ENCODE data around the gene TTYH3. TPM values are rescaled to one million over a fixed set of nuclear protein-coding genes. Genes with fewer than 3 reads are reported as not detected.
A peak's percentile ranks its signal among the peaks of the same experiment; 100 is the strongest.

TTYH3 gene
- total and polyA plus RNA-seq, 2 experiments from 2014 or later, result 46.3 to 108 TPM

- Histone ChIP-seq H3K27ac (peak overlapping the region; percentile 90), H3K27me3 (no peaks in the 10 kb centered on the region), H3K9me3 (ENCODE audit: low read depth) (no peaks in the 10 kb centered on the region), H3K4me1 (ENCODE audit: insufficient read depth) (peaks cover 62% of the 10 kb centered on the region), H3K9me2 (replicated peaks; ENCODE audit: insufficient read depth) (no peaks in the 10 kb centered on the region), H3K4me3 (no peak overlapping the region), H3K79me2 (peaks cover 97% of the 10 kb centered on the region), H2AFZ (no peak overlapping the region), H3K36me3 (replicated peaks; ENCODE audit: insufficient read depth, low read depth) (no peaks in the 10 kb centered on the region), H4K20me1 (ENCODE audit: insufficient read depth, poor library complexity, severe bottlenecking) (peaks cover 91% of the 10 kb centered on the region), H3K4me2 (peak overlapping the region; percentile 60)
- no peak for DNase-seq (ENCODE audit: low spot score)
- TF ChIP-seq EZH2 (IDR thresholded peaks at IDR 0.05; ENCODE audit: borderline replicate concordance), result no peak
- TF ChIP-seq, protein P1, sequence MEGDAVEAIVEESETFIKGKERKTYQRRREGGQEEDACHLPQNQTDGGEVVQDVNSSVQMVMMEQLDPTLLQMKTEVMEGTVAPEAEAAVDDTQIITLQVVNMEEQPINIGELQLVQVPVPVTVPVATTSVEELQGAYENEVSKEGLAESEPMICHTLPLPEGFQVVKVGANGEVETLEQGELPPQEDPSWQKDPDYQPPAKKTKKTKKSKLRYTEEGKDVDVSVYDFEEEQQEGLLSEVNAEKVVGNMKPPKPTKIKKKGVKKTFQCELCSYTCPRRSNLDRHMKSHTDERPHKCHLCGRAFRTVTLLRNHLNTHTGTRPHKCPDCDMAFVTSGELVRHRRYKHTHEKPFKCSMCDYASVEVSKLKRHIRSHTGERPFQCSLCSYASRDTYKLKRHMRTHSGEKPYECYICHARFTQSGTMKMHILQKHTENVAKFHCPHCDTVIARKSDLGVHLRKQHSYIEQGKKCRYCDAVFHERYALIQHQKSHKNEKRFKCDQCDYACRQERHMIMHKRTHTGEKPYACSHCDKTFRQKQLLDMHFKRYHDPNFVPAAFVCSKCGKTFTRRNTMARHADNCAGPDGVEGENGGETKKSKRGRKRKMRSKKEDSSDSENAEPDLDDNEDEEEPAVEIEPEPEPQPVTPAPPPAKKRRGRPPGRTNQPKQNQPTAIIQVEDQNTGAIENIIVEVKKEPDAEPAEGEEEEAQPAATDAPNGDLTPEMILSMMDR (IDR thresholded peaks at IDR 0.05; ENCODE audit: poor library complexity), result no peak
- TF ChIP-seq EZH2phosphoT487 (IDR thresholded peaks at IDR 0.05; ENCODE audit: low read depth, severe bottlenecking, unreplicated experiment), result no peak
- 85% methylated on average over 8 of the region's 9 CpGs for WGBS (ENCODE audit: low lambda C conversion rate, missing lambda C conversion rate)
Observed at GRCh38 chr7:2640846-2641316, 9.1 kb downstream of the TTYH3 start.

DNA sequence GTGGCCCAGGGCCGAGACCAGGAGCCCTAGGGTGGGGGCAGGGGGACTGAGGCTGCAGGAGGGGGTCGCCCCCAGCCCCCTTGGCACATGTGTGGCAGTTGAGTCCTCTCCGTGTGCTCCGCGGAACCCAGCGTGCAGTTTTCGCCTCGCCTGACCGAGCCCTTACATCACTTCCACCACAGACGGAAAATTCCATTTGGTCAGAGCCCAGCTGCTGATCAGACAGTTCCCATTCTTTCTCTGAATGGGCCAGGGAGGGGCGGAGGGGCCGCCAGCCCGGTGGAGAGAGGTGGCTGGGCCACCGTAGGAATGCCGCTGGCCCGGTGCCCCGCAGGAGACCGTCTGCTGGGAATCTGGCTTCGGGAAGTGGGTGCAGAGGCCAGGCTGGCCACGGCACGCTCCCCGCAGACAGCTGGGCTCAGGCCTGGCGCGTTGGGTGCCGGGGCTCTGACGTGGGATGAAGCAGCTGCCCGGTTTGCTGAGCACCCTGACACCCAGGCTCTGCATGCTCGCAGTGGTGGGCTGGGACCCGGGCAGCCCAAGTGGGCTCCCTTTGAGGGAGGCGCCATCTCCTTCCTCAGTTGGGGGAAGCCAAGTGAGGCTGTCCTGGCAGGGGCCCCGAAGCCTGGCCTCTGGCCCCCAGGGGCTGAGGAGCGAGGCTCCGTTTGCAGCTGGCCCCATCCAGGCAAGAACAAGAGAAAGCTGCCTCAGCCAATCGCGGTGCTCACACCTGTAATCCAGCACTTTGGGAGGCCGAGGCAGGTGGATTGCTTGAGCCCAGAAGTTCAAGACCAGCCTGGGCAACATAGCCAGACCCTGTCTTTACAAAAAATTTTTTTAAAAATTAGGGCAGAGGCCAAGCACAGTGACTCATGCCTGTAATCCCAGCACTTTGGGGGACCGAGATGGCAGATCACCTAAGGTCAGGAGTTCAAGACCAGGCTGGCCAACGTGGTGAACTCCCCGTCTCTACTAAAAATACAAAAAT is 9.9 kb downstream of the TTYH3 start:
- Histone ChIP-seq H3K79me2 (peaks cover 95% of the 10 kb centered on the region), H3K4me1 (ENCODE audit: insufficient read depth) (peaks cover 53% of the 10 kb centered on the region), H3K36me3 (replicated peaks; ENCODE audit: insufficient read depth, low read depth) (no peaks in the 10 kb centered on the region)

DNA sequence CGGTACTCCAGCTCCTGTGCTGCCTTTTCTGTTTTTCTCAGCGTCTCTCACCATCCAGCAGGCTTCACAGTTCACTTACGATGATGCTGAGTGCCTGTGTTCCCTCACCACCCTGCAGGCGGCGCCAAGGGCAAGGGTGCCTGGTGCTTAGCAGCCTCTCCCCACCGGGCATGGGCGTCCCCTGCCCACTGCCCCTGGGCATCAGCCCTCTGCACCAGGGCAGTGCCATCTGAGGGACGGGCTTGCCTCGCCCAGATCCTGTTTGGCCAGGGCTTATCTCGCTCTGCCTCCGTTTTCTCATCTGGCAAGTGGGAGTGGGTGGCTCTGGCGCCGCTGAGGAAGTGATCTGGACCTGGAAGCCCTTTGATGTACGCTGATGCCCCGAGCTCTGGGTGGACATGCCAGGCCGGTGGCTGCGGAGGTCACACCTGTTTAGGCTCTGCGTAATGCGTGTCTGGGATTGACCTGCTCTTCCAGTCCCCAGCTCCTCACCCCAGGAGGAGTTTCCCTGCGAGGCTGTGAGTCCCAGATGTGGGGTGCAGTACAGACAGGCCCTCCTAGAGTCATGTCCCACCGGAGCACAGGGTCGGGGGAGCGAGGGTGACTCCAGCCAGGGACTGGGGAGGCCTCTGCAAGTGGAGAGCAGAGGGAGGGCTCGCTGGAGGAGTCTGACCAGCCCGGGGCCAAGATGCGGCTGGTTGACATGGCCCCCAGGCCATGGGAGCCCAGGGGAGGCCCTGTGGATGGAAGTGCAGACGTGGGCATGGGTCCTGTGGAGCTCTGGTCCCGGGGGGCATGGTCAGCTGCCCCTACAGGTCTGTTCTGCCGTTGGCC is 11.8 kb downstream of the TTYH3 start:
- no peaks in the 10 kb centered on the region for H3K9me2 ChIP-seq (replicated peaks; ENCODE audit: insufficient read depth)
- no peak overlapping the region for H3K4me2 ChIP-seq
- H2AFZ ChIP-seq, result no peak overlapping the region
- no peak for DNase-seq (ENCODE audit: low spot score)
- H3K79me2 ChIP-seq, result peaks cover 77% of the 10 kb centered on the region
- H3K27me3 ChIP-seq, result no peaks in the 10 kb centered on the region
- H3K4me3 ChIP-seq, result no peak overlapping the region
- H3K9me3 ChIP-seq (ENCODE audit: low read depth), result no peaks in the 10 kb centered on the region
- 92% methylated on average over 28 of the region's 29 CpGs for WGBS (ENCODE audit: low lambda C conversion rate, missing lambda C conversion rate)
- peaks cover 82% of the 10 kb centered on the region for H4K20me1 ChIP-seq (ENCODE audit: insufficient read depth, poor library complexity, severe bottlenecking)
- TF ChIP-seq, protein P1 (IDR thresholded peaks at IDR 0.05; ENCODE audit: poor library complexity), result no peak
- no peak for TF ChIP-seq EZH2phosphoT487 (IDR thresholded peaks at IDR 0.05; ENCODE audit: low read depth, severe bottlenecking, unreplicated experiment)
- TF ChIP-seq EZH2 (IDR thresholded peaks at IDR 0.05; ENCODE audit: borderline replicate concordance), result no peak
- no peak overlapping the region for H3K27ac ChIP-seq
- H3K4me1 ChIP-seq (ENCODE audit: insufficient read depth), result peaks cover 36% of the 10 kb centered on the region
- no peaks in the 10 kb centered on the region for H3K36me3 ChIP-seq (replicated peaks; ENCODE audit: insufficient read depth, low read depth)

More for the DNA sequence above, 9.9 kb downstream of the TTYH3 start:
- DNase-seq (ENCODE audit: low spot score), result peak; percentile 87
- TF ChIP-seq EZH2 (IDR thresholded peaks at IDR 0.05; ENCODE audit: borderline replicate concordance) (no peak), EZH2phosphoT487 (IDR thresholded peaks at IDR 0.05; ENCODE audit: low read depth, severe bottlenecking, unreplicated experiment) (no peak)
- TF ChIP-seq, protein P1 (IDR thresholded peaks at IDR 0.05; ENCODE audit: poor library complexity), result no peak
- no peaks in the 10 kb centered on the region for H3K9me2 ChIP-seq (replicated peaks; ENCODE audit: insufficient read depth)
- no peaks in the 10 kb centered on the region for H3K27me3 ChIP-seq
- peak overlapping the region; percentile 90 for H3K27ac ChIP-seq
- no peak overlapping the region for H2AFZ ChIP-seq
- peak overlapping the region; percentile 60 for H3K4me2 ChIP-seq
- peaks cover 91% of the 10 kb centered on the region for H4K20me1 ChIP-seq (ENCODE audit: insufficient read depth, poor library complexity, severe bottlenecking)
- H3K4me3 ChIP-seq, result no peak overlapping the region
- no peaks in the 10 kb centered on the region for H3K9me3 ChIP-seq (ENCODE audit: low read depth)
- 51% methylated on average over 36 of the region's 39 CpGs for WGBS (ENCODE audit: low lambda C conversion rate, missing lambda C conversion rate)

Data from hepatocyte (in vitro differentiated cells).